ENCODE results near the gene LKAAEAR1. TPM values are rescaled to one million over a fixed set of nuclear protein-coding genes. Genes with fewer than 3 reads are reported as not detected.
A peak's percentile ranks its signal among the peaks of the same experiment; 100 is the strongest.

The LKAAEAR1 gene
- total and polyA plus RNA-seq, 2 of the 13 experiments (the other 11 are each of a cell fraction or from before 2014, with no cell fraction given), result not detected

DNA sequence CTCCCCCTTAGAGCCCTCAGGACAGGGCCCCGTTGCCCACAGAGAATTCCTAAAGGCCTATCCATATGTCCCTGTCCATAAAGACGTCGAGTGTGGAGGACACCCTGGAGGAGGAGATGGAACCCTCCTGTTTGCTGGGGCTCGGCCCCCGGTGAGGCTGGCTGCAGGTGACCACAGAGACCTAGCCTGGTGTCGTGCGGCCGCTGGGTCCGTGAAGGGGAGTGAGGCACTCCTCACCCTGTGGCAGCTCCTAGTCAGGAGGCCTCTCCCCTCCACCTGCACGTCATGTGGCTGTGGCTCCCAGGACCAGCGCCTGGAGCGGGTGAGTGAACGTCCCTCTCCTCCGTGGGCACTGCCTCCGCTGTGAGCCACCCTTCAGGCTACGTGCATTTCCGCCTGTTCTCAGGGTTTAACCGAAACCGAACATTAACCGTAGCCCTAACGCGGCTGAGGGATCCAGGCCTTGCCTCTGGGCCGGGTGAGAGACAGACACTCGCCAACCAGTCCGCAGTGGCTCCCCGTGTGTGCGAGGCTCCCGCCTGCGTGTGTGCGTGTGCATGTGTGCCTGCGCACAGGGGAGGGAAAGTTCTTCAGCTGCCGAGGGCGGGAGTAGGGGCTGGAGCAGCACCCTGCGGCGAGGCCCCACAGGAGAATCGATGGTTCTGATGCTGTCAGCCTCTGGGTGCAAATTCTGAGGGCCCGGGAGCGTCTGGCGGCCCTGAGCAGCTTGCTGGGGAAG lies 27.1 kb downstream of the LKAAEAR1 start (continued):
- TF ChIP-seq, protein P1, sequence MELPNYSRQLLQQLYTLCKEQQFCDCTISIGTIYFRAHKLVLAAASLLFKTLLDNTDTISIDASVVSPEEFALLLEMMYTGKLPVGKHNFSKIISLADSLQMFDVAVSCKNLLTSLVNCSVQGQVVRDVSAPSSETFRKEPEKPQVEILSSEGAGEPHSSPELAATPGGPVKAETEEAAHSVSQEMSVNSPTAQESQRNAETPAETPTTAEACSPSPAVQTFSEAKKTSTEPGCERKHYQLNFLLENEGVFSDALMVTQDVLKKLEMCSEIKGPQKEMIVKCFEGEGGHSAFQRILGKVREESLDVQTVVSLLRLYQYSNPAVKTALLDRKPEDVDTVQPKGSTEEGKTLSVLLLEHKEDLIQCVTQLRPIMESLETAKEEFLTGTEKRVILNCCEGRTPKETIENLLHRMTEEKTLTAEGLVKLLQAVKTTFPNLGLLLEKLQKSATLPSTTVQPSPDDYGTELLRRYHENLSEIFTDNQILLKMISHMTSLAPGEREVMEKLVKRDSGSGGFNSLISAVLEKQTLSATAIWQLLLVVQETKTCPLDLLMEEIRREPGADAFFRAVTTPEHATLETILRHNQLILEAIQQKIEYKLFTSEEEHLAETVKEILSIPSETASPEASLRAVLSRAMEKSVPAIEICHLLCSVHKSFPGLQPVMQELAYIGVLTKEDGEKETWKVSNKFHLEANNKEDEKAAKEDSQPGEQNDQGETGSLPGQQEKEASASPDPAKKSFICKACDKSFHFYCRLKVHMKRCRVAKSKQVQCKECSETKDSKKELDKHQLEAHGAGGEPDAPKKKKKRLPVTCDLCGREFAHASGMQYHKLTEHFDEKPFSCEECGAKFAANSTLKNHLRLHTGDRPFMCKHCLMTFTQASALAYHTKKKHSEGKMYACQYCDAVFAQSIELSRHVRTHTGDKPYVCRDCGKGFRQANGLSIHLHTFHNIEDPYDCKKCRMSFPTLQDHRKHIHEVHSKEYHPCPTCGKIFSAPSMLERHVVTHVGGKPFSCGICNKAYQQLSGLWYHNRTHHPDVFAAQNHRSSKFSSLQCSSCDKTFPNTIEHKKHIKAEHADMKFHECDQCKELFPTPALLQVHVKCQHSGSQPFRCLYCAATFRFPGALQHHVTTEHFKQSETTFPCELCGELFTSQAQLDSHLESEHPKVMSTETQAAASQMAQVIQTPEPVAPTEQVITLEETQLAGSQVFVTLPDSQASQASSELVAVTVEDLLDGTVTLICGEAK (IDR thresholded peaks at IDR 0.05), result no peak
- TF ChIP-seq, protein P1 (CRISPR knock-in tag; IDR thresholded peaks at IDR 0.05), result peak; percentile 82
- TF ChIP-seq ZNF282 (IDR thresholded peaks at IDR 0.05; ENCODE audit: partially characterized antibody) (no peak), ZNF841 (CRISPR knock-in tag; IDR thresholded peaks at IDR 0.05; ENCODE audit: borderline replicate concordance) (no peak; the same call in 1 of the 2 replicates), HNRNPL (IDR thresholded peaks at IDR 0.05; ENCODE audit: low read depth, low read length) (peak; percentile 14; the same call in 1 of the 2 replicates), ZNF33B (CRISPR knock-in tag; IDR thresholded peaks at IDR 0.05) (peak; percentile 93; the same call in 1 of the 2 replicates), TMF1 (CRISPR knock-in tag; IDR thresholded peaks at IDR 0.05; ENCODE audit: low read depth) (peak; percentile 83; the same call in 1 of the 2 replicates), ZBTB42 (CRISPR knock-in tag; IDR thresholded peaks at IDR 0.05) (0 out of 2 replicates have a peak, but pooled peaks have one; percentile 11), RFX1 (IDR thresholded peaks at IDR 0.05) (no peak), SP4 (CRISPR knock-in tag; IDR thresholded peaks at IDR 0.05) (peak; percentile 47; the same call in 1 of the 2 replicates), ZNF850 (CRISPR knock-in tag; conservative IDR thresholded peaks at IDR 0.05) (no peak), ZNF614 (CRISPR knock-in tag; IDR thresholded peaks at IDR 0.05; ENCODE audit: borderline replicate concordance) (no peak), ETS1 (CRISPR knock-in tag; IDR thresholded peaks at IDR 0.05) (no peak; the same call in 1 of the 2 replicates), ZNF143 (CRISPR knock-in tag; IDR thresholded peaks at IDR 0.05) (no peak), CC2D1A (CRISPR knock-in tag; IDR thresholded peaks at IDR 0.05) (no peak), PITX1 (CRISPR knock-in tag; IDR thresholded peaks at IDR 0.05) (peak; percentile 62; the same call in 1 of the 2 replicates)
- TF ChIP-seq, protein P2, sequence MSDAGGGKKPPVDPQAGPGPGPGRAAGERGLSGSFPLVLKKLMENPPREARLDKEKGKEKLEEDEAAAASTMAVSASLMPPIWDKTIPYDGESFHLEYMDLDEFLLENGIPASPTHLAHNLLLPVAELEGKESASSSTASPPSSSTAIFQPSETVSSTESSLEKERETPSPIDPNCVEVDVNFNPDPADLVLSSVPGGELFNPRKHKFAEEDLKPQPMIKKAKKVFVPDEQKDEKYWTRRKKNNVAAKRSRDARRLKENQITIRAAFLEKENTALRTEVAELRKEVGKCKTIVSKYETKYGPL (CRISPR knock-in tag; IDR thresholded peaks at IDR 0.05), result no peak
- TF ChIP-seq, protein P3, sequence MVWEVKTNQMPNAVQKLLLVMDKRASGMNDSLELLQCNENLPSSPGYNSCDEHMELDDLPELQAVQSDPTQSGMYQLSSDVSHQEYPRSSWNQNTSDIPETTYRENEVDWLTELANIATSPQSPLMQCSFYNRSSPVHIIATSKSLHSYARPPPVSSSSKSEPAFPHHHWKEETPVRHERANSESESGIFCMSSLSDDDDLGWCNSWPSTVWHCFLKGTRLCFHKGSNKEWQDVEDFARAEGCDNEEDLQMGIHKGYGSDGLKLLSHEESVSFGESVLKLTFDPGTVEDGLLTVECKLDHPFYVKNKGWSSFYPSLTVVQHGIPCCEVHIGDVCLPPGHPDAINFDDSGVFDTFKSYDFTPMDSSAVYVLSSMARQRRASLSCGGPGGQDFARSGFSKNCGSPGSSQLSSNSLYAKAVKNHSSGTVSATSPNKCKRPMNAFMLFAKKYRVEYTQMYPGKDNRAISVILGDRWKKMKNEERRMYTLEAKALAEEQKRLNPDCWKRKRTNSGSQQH (CRISPR knock-in tag; IDR thresholded peaks at IDR 0.05; ENCODE audit: low read depth), result peak; percentile 74

All from HepG2 (cell line).